ENCODE results near the gene SCRN1.

DNA sequence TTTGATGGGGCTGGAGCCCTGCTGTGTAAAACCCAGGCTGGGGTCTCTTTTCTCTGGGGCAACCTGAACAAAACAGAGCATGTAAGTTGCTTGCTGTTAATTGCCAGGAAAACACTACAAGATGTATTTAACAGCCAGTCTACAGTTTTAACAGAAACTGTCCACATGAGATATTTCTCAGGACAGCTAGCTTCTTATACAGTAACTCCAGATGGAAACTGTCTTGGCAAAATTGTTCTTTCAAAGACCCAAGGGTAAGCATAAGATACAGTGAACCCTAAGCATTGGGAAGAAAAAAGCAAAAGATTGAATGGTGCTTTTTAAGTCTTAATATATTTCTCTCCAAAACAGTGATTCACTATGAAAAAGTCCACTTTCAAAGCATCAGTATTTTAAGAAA, 28.9 kb upstream of the SCRN1 start:
- TF ChIP-seq, protein P1, sequence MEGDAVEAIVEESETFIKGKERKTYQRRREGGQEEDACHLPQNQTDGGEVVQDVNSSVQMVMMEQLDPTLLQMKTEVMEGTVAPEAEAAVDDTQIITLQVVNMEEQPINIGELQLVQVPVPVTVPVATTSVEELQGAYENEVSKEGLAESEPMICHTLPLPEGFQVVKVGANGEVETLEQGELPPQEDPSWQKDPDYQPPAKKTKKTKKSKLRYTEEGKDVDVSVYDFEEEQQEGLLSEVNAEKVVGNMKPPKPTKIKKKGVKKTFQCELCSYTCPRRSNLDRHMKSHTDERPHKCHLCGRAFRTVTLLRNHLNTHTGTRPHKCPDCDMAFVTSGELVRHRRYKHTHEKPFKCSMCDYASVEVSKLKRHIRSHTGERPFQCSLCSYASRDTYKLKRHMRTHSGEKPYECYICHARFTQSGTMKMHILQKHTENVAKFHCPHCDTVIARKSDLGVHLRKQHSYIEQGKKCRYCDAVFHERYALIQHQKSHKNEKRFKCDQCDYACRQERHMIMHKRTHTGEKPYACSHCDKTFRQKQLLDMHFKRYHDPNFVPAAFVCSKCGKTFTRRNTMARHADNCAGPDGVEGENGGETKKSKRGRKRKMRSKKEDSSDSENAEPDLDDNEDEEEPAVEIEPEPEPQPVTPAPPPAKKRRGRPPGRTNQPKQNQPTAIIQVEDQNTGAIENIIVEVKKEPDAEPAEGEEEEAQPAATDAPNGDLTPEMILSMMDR (conservative IDR thresholded peaks at IDR 0.05; ENCODE audit: low read length): no peak
- no peak for TF ChIP-seq EZH2phosphoT487 (IDR thresholded peaks at IDR 0.05; ENCODE audit: borderline replicate concordance, low read depth, low read length)

Data from OCI-LY7 (cell line).